K562 (cell line): ENCODE measurements around the gene DYNC2I2. TPM values are rescaled to one million over a fixed set of nuclear protein-coding genes. Genes with fewer than 3 reads are reported as not detected.

Source experiments
- ATAC-seq: fragments of 200-7000 bp; cut with Tn5 transposase; 3 replicates; pipeline ENCODE4 v1.9.1; 2020; ENCODE audit warnings: moderate library complexity
- BruUV-seq: library from RNA; stranded (reverse); fragments of 400-500 nt; replicated peaks from 2 replicates; lab custom pipeline; 2021; lab: Mats Ljungman, UMichigan
- CTCF ChIA-PET: fragments of 300-600 bp; formaldehyde crosslinking; extraction: SDS; loops from one replicate; lab custom pipeline; 2021; ENCODE audit warnings: low intra/inter-chr PET ratio; lab: Yijun Ruan, JAX
- POLR2A ChIA-PET: fragments of 300-600, 350-650 bp; sonication (Branson Sonifier 250); formaldehyde crosslinking; extraction: SDS; loops from one replicate; lab custom pipeline; 2021; ENCODE audit warnings: antibody characterized with exemption, inconsistent platforms; lab: Yijun Ruan, JAX
- DNase-seq, 4 experiments: peaks; one replicate each; pipeline versions ENCODE4 v3.0.0 to v3.0.0-alpha.2; 2011 to 2018; ENCODE audit warnings: low spot score in 3 of 4, mixed read lengths in 3 of 4; ENCODE audit errors: extremely low read depth in 1 of 4
- FAIRE-seq: peaks from 2 replicates; lab custom pipeline; 2011; peaks lifted over from hg19 to GRCh38; lab: Jason Lieb, UNC
- H2AFZ ChIP-seq: 2 replicates; pipeline ENCODE4 v1.6.0; 2011; ENCODE audit warnings: low read depth, low read length, control low read depth, inconsistent platforms
- H3K27ac ChIP-seq: fragments of 200-600 bp; 3 replicates; pipeline ENCODE4 v1.8.0; 2011; ENCODE audit warnings: low read depth, mild to moderate bottlenecking, control low read depth, inconsistent platforms, low read length, moderate library complexity, mixed read lengths; ENCODE audit errors: extremely low read depth
- H3K27me3 ChIP-seq, 2 experiments: fragments of 300-600 bp in 1 of 2; 2 replicates in 1 of 2; 3 replicates in 1 of 2; pipeline versions ENCODE4 v1.6.0 to v1.8.0; 2011; ENCODE audit warnings: inconsistent platforms in 2 of 2, low read length in 2 of 2, mild to moderate bottlenecking in 1 of 2, mixed read lengths in 1 of 2, moderate library complexity in 1 of 2; ENCODE audit not compliant: control insufficient read depth in 2 of 2, insufficient read depth in 2 of 2
- H3K36me3 ChIP-seq: fragments of 300-600 bp; 3 replicates; pipeline ENCODE4 v1.8.0; 2011; ENCODE audit warnings: mild to moderate bottlenecking, low read length, inconsistent platforms; ENCODE audit not compliant: control insufficient read depth, insufficient read depth
- H3K4me1 ChIP-seq, 2 experiments: fragments of 200-600 bp in 1 of 2; replicated peaks in 1 of 2; 2 replicates in 1 of 2; 3 replicates in 1 of 2; pipeline versions ENCODE4 v1.5.1 to v1.8.0; 2011; ENCODE audit warnings: inconsistent platforms in 2 of 2, low read length in 2 of 2, mild to moderate bottlenecking in 1 of 2, mixed read lengths in 1 of 2, moderate library complexity in 1 of 2; ENCODE audit not compliant: control insufficient read depth in 2 of 2, insufficient read depth in 2 of 2
- H3K4me2 ChIP-seq: 2 replicates; pipeline ENCODE4 v1.6.1; 2011; ENCODE audit warnings: low read length, control low read depth, inconsistent platforms, mixed read lengths; ENCODE audit not compliant: insufficient read depth
- H3K4me3 ChIP-seq: fragments of 200-600 bp; sonication (generic), shearing (Covaris generic); 2 replicates; pipeline ENCODE4 v1.5.1; 2016; ENCODE audit warnings: control low read depth, inconsistent platforms
- H3K79me2 ChIP-seq: fragments of 200-600 bp; 3 replicates; pipeline ENCODE4 v1.8.0; 2011; ENCODE audit warnings: low read length, inconsistent platforms; ENCODE audit not compliant: control insufficient read depth, insufficient read depth
- H3K9ac ChIP-seq, 2 experiments: 2 replicates each; pipeline versions ENCODE4 v1.6.0 to v1.6.1; 2011; ENCODE audit warnings: low read depth in 2 of 2, low read length in 2 of 2, control low read depth in 1 of 2, inconsistent platforms in 1 of 2, mild to moderate bottlenecking in 1 of 2, mixed read lengths in 1 of 2; ENCODE audit not compliant: insufficient read depth in 1 of 2
- H3K9me1 ChIP-seq: one replicate; pipeline ENCODE4 v1.6.0; 2011; ENCODE audit warnings: inconsistent platforms, mild to moderate bottlenecking, low read length, moderate library complexity; ENCODE audit not compliant: control insufficient read depth, insufficient read depth
- H3K9me3 ChIP-seq: replicated peaks from 2 replicates; pipeline ENCODE4 v1.5.1; 2011; ENCODE audit warnings: low read depth, low read length, inconsistent platforms; ENCODE audit not compliant: control insufficient read depth, insufficient read depth
- H4K20me1 ChIP-seq: replicated peaks from 2 replicates; pipeline ENCODE4 v1.6.1; 2011; ENCODE audit warnings: low read length, inconsistent platforms, mixed read lengths; ENCODE audit not compliant: control insufficient read depth, insufficient read depth
- KDM4B ChIP-seq, 2 experiments: fragments of 450-650 bp in 1 of 2; sonication (generic) in 1 of 2; IDR thresholded peaks; 2 replicates each; pipeline ENCODE4 v1.6.1; 2016 to 2017; ENCODE audit warnings: borderline replicate concordance in 2 of 2, antibody characterized with exemption in 1 of 2, low read depth in 1 of 2, mild to moderate bottlenecking in 1 of 2
- RBBP5 ChIP-seq: fragments of 200-600 bp; sonication (generic); IDR thresholded peaks from 2 replicates; pipeline ENCODE4 v1.6.1; 2012; ENCODE audit warnings: borderline replicate concordance, mild to moderate bottlenecking, low read length, control low read depth, inconsistent platforms; ENCODE audit not compliant: insufficient read depth, poor library complexity, severe bottlenecking
- TEAD4 ChIP-seq, 2 experiments: sonication (generic) in 1 of 2; formaldehyde crosslinking in 1 of 2; IDR thresholded peaks; 2 replicates each; pipeline versions ENCODE4 v1.6.1 to v1.8.0; 2012 to 2022; ENCODE audit warnings: borderline replicate concordance in 1 of 2, inconsistent platforms in 1 of 2, low read length in 1 of 2, mild to moderate bottlenecking in 1 of 2, missing genetic modification reagents in 1 of 2
- WGBS: fragments of 100-300 bp; shearing (Covaris generic); methylation state at CpG from one replicate; pipeline ENCODE4 v1.1.6; 2016; ENCODE audit warnings: low coverage, mixed read lengths; ENCODE audit not compliant: insufficient coverage; ENCODE audit errors: missing lambda C conversion rate; 5-methylcytosine and 5-hydroxymethylcytosine counted together
- in situ Hi-C: fragments of 300-500 bp; cut with MboI; formaldehyde crosslinking; loops from 4 replicates; pipeline ENCODE4 v1.15.0; 2018; ENCODE audit warnings: inconsistent platforms, mixed read lengths
- intact Hi-C: fragments of 100-400 bp; cut with micrococcal nuclease; formaldehyde crosslinking; loops from 2 replicates; pipeline ENCODE4 v1.14.2; 2022
- polyA plus RNA-seq, 8 experiments: library from polyadenylated mRNA; depleted of rRNA in 4 of 8; stranded (reverse) in 5 of 8; unstranded in 3 of 8; fragments of >200 nt; fragmentation: Nextera tagmentation in 2 of 8; fragmentation: Illumina TruSeq in 1 of 8; extraction: Ambion mirVana in 2 of 8; extraction: Trizol in 1 of 8; gene quantifications; 2 replicates each; pipeline versions ENCODE4 v1.2.1 to v1.2.3, GENCODE V29; 2011 to 2014; ENCODE audit warnings: inconsistent platforms in 1 of 8, missing spikeins in 1 of 8
- total RNA-seq, 7 experiments: library from RNA; depleted of rRNA in 6 of 7; stranded (reverse); fragments of >200 nt in 6 of 7; fragmentation: Illumina TruSeq in 2 of 7; extraction: Trizol in 2 of 7; gene quantifications; 2 replicates each; pipeline versions ENCODE4 v1.2.1 to v1.2.3, GENCODE V29; 2011 to 2021; ENCODE audit warnings: low replicate concordance in 1 of 7
- TF ChIP-seq, protein P1 (sequence below): sonication (generic); formaldehyde crosslinking; IDR thresholded peaks from 2 replicates; pipeline ENCODE4 v1.9.0; 2022; ENCODE audit warnings: mild to moderate bottlenecking, missing genetic modification reagents
- TF ChIP-seq, protein P2 (sequence below): fragments of 450-650 bp; formaldehyde crosslinking; IDR thresholded peaks from 2 replicates; pipeline ENCODE4 v1.4.0; 2020; ENCODE audit warnings: mild to moderate bottlenecking, moderate library complexity
- TF ChIP-seq, protein P3 (sequence below): fragments of 200-800 bp; sonication (Bioruptor generic); IDR thresholded peaks from 2 replicates; pipeline ENCODE4 v1.6.1; 2017; ENCODE audit warnings: missing genetic modification characterization, missing compliant biosample characterization
- TF ChIP-seq, protein P4 (sequence below): fragments of 250-450 bp; sonication (Bioruptor Pico); IDR thresholded peaks from 2 replicates; pipeline ENCODE4 v1.4.0; 2020

DYNC2I2 gene
- total and polyA plus RNA-seq, 9 of the 15 experiments (the other 6 are each of a cell fraction or from before 2014, with no cell fraction given): 1.5 to 249 (median 70.0) TPM

DNA sequence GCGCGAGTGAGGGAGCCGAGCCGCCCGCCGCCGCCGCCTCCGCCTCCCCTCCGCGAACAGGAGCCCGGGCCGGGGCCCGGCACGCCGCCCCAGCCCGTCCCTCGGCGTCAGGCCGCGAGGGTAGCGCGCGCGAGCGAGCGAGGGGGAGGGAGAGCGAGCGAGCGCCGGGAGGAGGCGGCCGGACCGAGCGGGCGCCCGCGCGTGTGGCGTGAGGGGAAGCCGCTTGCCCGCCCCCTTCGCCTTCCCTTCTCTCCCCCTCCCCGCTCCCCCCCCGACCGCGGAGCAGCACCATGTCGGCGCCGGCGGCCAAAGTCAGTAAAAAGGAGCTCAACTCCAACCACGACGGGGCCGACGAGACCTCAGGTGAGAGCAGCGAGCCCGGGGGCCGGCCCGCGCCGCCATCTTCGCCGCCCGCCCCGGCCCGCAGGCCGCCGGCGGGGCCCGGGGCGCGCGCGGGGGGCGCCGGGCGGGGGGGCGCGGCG is 32.7 kb upstream of the DYNC2I2 start:
- no TSS peak for BruUV-seq
- 2% methylated on average over 17 of the region's 80 CpGs for WGBS
- no peak for DNase-seq
- in situ Hi-C loops: no loop called here
- Histone ChIP-seq H3K4me3 (peak overlapping the region; percentile 71), H2AFZ (0 out of 2 replicates have a peak overlapping the region, but pooled peaks have one; percentile 25), H4K20me1 (peaks cover 14% of the 10 kb centered on the region), H3K9ac (peak overlapping the region; percentile 82 to 92; a peak in 3 of 4 replicates), H3K27ac (peak overlapping the region; percentile 89), H3K36me3 (peaks cover 43% of the 10 kb centered on the region), H3K4me2 (peak overlapping the region; percentile 68; the same call in 1 of the 2 replicates), H3K9me3 (no peaks in the 10 kb centered on the region), H3K9me1 (no peaks in the 10 kb centered on the region), H3K79me2 (peaks cover 56% of the 10 kb centered on the region), H3K27me3 (no peaks in the 10 kb centered on the region), H3K4me1 (peaks cover 26 to 32% of the 10 kb centered on the region in 2 experiments)
- intact Hi-C loops: loop anchor here (1.0 to 10.0 kb wide), 3 partner anchors 33 to 495 kb away; partner anchors contain the start of genes CIZ1, DYNC2I2, GOLGA2 and SWI5
- FAIRE-seq: no peak
- POLR2A ChIA-PET: interaction anchor here (0.6 to 2.0 kb wide), 9 partner anchors 8 to 917 kb away, joined by 3 to 10 read pairs (median 3); no protein-coding TSS in a partner anchor
- CTCF ChIA-PET: interaction anchor here (0.8 kb wide), 1 partner anchor 34 kb away, joined by 3 read pairs; no protein-coding TSS in a partner anchor
- ATAC-seq: peak; percentile 28
- TF ChIP-seq TEAD4 (IDR thresholded peaks at IDR 0.05; ENCODE audit: low read length) (no peak), TEAD4 (CRISPR knock-in tag; IDR thresholded peaks at IDR 0.05; ENCODE audit: borderline replicate concordance) (no peak), KDM4B (IDR thresholded peaks at IDR 0.05; ENCODE audit: borderline replicate concordance in 2 of 2, low read depth in 1 of 2) (0 out of 4 replicates have a peak, but pooled peaks of 1 of the 2 experiments have one; percentile 60), RBBP5 (peak; percentile 33)
- TF ChIP-seq, protein P1, sequence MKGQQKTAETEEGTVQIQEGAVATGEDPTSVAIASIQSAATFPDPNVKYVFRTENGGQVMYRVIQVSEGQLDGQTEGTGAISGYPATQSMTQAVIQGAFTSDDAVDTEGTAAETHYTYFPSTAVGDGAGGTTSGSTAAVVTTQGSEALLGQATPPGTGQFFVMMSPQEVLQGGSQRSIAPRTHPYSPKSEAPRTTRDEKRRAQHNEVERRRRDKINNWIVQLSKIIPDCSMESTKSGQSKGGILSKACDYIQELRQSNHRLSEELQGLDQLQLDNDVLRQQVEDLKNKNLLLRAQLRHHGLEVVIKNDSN: no peak
- TF ChIP-seq, protein P2, sequence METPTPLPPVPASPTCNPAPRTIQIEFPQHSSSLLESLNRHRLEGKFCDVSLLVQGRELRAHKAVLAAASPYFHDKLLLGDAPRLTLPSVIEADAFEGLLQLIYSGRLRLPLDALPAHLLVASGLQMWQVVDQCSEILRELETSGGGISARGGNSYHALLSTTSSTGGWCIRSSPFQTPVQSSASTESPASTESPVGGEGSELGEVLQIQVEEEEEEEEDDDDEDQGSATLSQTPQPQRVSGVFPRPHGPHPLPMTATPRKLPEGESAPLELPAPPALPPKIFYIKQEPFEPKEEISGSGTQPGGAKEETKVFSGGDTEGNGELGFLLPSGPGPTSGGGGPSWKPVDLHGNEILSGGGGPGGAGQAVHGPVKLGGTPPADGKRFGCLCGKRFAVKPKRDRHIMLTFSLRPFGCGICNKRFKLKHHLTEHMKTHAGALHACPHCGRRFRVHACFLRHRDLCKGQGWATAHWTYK (CRISPR knock-in tag): 0 out of 2 replicates have a peak, but pooled peaks have one; percentile 33
- TF ChIP-seq, protein P3, sequence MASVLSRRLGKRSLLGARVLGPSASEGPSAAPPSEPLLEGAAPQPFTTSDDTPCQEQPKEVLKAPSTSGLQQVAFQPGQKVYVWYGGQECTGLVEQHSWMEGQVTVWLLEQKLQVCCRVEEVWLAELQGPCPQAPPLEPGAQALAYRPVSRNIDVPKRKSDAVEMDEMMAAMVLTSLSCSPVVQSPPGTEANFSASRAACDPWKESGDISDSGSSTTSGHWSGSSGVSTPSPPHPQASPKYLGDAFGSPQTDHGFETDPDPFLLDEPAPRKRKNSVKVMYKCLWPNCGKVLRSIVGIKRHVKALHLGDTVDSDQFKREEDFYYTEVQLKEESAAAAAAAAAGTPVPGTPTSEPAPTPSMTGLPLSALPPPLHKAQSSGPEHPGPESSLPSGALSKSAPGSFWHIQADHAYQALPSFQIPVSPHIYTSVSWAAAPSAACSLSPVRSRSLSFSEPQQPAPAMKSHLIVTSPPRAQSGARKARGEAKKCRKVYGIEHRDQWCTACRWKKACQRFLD (CRISPR knock-in tag): 0 out of 2 replicates have a peak, but pooled peaks have one; percentile 43
- TF ChIP-seq, protein P4, sequence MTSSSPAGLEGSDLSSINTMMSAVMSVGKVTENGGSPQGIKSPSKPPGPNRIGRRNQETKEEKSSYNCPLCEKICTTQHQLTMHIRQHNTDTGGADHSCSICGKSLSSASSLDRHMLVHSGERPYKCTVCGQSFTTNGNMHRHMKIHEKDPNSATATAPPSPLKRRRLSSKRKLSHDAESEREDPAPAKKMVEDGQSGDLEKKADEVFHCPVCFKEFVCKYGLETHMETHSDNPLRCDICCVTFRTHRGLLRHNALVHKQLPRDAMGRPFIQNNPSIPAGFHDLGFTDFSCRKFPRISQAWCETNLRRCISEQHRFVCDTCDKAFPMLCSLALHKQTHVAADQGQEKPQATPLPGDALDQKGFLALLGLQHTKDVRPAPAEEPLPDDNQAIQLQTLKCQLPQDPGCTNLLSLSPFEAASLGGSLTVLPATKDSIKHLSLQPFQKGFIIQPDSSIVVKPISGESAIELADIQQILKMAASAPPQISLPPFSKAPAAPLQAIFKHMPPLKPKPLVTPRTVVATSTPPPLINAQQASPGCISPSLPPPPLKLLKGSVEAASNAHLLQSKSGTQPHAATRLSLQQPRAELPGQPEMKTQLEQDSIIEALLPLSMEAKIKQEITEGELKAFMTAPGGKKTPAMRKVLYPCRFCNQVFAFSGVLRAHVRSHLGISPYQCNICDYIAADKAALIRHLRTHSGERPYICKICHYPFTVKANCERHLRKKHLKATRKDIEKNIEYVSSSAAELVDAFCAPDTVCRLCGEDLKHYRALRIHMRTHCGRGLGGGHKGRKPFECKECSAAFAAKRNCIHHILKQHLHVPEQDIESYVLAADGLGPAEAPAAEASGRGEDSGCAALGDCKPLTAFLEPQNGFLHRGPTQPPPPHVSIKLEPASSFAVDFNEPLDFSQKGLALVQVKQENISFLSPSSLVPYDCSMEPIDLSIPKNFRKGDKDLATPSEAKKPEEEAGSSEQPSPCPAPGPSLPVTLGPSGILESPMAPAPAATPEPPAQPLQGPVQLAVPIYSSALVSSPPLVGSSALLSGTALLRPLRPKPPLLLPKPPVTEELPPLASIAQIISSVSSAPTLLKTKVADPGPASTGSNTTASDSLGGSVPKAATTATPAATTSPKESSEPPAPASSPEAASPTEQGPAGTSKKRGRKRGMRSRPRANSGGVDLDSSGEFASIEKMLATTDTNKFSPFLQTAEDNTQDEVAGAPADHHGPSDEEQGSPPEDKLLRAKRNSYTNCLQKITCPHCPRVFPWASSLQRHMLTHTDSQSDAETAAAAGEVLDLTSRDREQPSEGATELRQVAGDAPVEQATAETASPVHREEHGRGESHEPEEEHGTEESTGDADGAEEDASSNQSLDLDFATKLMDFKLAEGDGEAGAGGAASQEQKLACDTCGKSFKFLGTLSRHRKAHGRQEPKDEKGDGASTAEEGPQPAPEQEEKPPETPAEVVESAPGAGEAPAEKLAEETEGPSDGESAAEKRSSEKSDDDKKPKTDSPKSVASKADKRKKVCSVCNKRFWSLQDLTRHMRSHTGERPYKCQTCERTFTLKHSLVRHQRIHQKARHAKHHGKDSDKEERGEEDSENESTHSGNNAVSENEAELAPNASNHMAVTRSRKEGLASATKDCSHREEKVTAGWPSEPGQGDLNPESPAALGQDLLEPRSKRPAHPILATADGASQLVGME (CRISPR knock-in tag): 0 out of 2 replicates have a peak, but pooled peaks have one; percentile 27
